NB4 (cell line): ENCODE data around the gene PPP3R1.

ENCODE experiments used
- DNase-seq: peaks from one replicate; pipeline ENCODE4 v3.0.0; 2010; ENCODE audit warnings: low read depth
- H3K4me3 ChIP-seq: one replicate; pipeline ENCODE4 v1.5.1; 2011; ENCODE audit warnings: mild to moderate bottlenecking, low read depth, low read length, moderate library complexity
- CTCF ChIP-seq: IDR thresholded peaks from one replicate; pipeline ENCODE4 v1.5.1; 2012; ENCODE audit warnings: low read depth, low read length
- MAX ChIP-seq: IDR thresholded peaks from 2 replicates; pipeline ENCODE4 v1.6.1; 2011; ENCODE audit warnings: low read depth, low read length
- MYC ChIP-seq: IDR thresholded peaks from 2 replicates; pipeline ENCODE4 v1.6.1; 2011; ENCODE audit warnings: low read depth, low read length
- POLR2A ChIP-seq: IDR thresholded peaks from 2 replicates; pipeline ENCODE4 v1.6.1; 2011; ENCODE audit warnings: mild to moderate bottlenecking; ENCODE audit not compliant: insufficient read length; ENCODE audit errors: extremely low read depth

PPP3R1 gene

GRCh38 chr2:68172521-68172920 lies 79.8 kb downstream of the PPP3R1 start:
- DNase-seq = peak; percentile 46
- H3K4me3 ChIP-seq = no peak overlapping the region
- TF ChIP-seq POLR2A (no peak), CTCF (no peak), MAX (no peak), MYC (no peak)

- no peak for DNase-seq
- TF ChIP-seq POLR2A (no peak), MYC (no peak), CTCF (no peak), MAX (no peak)
- H3K4me3 ChIP-seq = no peak overlapping the region
Measured at GRCh38 chr2:68171684-68172083, 80.6 kb downstream of the PPP3R1 start.

- DNase-seq = no peak
- no peak for TF ChIP-seq CTCF
- TF ChIP-seq MAX = no peak
- TF ChIP-seq POLR2A = no peak
- TF ChIP-seq MYC = no peak
- no peak overlapping the region for H3K4me3 ChIP-seq
Measured at GRCh38 chr2:68171146-68171545, 81.2 kb downstream of the PPP3R1 start.

GRCh38 chr2:68169308-68169707 lies 83.0 kb downstream of the PPP3R1 start:
- DNase-seq = no peak
- H3K4me3 ChIP-seq = no peak overlapping the region
- TF ChIP-seq MYC (no peak), POLR2A (no peak), MAX (no peak), CTCF (no peak)

- no peak overlapping the region for H3K4me3 ChIP-seq
- TF ChIP-seq MYC = no peak
- TF ChIP-seq POLR2A = no peak
- TF ChIP-seq MAX = no peak
- TF ChIP-seq CTCF = no peak
- no peak for DNase-seq
Measured at GRCh38 chr2:68167186-68167585, 85.1 kb downstream of the PPP3R1 start.

- no peak overlapping the region for H3K4me3 ChIP-seq
- DNase-seq = no peak
- no peak for TF ChIP-seq CTCF
- TF ChIP-seq MAX = no peak
- TF ChIP-seq MYC = no peak
- no peak for TF ChIP-seq POLR2A
Measured at GRCh38 chr2:68163641-68164040, 88.7 kb downstream of the PPP3R1 start.
